C4-2B (cell line): ENCODE measurements around the gene GGCT.

Experiments used
- CTCF ChIP-seq: fragments of 450-650 bp; conservative IDR thresholded peaks from 2 replicates; pipeline ENCODE4 v1.5.1; 2017; ENCODE audit warnings: mild to moderate bottlenecking
- ZFX ChIP-seq: fragments of 450-650 bp; IDR thresholded peaks from 2 replicates; pipeline ENCODE4 v1.6.1; 2017

DNA sequence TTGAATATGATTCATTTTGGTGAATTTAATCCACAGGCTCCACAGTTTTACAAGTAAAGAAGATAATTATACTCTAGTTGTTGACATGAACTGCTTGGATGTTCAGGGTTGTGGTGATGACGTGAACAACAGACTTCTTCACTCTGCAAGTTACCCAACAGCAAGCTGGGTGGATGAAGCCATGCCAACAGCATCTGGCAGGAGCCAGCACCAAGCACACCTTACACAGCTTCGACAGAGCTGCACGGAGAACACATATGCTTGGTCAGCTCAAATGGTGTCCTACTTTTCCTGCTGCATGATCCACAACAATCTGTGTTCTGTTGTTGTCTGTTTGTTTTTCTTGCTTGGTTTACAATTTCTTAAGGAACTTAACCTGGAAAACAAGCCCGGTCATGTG lies 35.8 kb downstream of the GGCT start:
- no peak for TF ChIP-seq CTCF
- TF ChIP-seq ZFX, result no peak
